HCT116 (cell line): Measurements from ENCODE around the gene KIF3C.

Source experiments
- CTCF ChIP-seq, 3 experiments: fragments of 200-600 bp in 1 of 3; sonication (generic) in 1 of 3; IDR thresholded peaks in 2 of 3; conservative IDR thresholded peaks in 1 of 3; 2 replicates each; pipeline ENCODE4 v1.5.1; 2012 to 2017; ENCODE audit warnings: low read depth in 2 of 3, low read length in 2 of 3, antibody characterized with exemption in 1 of 3, borderline replicate concordance in 1 of 3, control low read depth in 1 of 3, mild to moderate bottlenecking in 1 of 3, mixed read lengths in 1 of 3, mixed run types in 1 of 3, moderate library complexity in 1 of 3; ENCODE audit not compliant: insufficient read depth in 1 of 3
- EZH2 ChIP-seq: fragments of 200-600 bp; sonication (generic); IDR thresholded peaks from 2 replicates; pipeline ENCODE4 v1.6.1; 2017; ENCODE audit warnings: antibody characterized with exemption, mixed run types
- POLR2A ChIP-seq: IDR thresholded peaks from 2 replicates; pipeline ENCODE4 v1.7.0; 2011; ENCODE audit warnings: borderline replicate concordance; ENCODE audit not compliant: insufficient read depth, insufficient read length; ENCODE audit errors: extremely low read depth
- POLR2AphosphoS5 ChIP-seq: IDR thresholded peaks from 2 replicates; pipeline ENCODE4 v1.6.1; 2011; ENCODE audit warnings: mild to moderate bottlenecking, low read depth, low read length, moderate library complexity
- RAD21 ChIP-seq: IDR thresholded peaks from 2 replicates; pipeline ENCODE4 v1.6.1; 2012; ENCODE audit warnings: low read depth, mild to moderate bottlenecking
- SP1 ChIP-seq: IDR thresholded peaks from 2 replicates; pipeline ENCODE4 v1.6.1; 2012; ENCODE audit warnings: low read depth
- YY1 ChIP-seq: IDR thresholded peaks from 2 replicates; pipeline ENCODE4 v1.6.1; 2011; ENCODE audit warnings: low read length, low read depth, moderate library complexity, mild to moderate bottlenecking; ENCODE audit not compliant: insufficient replicate concordance; ENCODE audit errors: extremely low read depth

- TF ChIP-seq CTCF (IDR thresholded peaks at IDR 0.05 in 2 of 3, conservative IDR thresholded peaks at IDR 0.05 in 1 of 3; ENCODE audit: borderline replicate concordance in 1 of 3, insufficient read depth in 1 of 3, low read depth in 2 of 3, low read length in 2 of 3) (no peak), POLR2AphosphoS5 (no peak), POLR2A (no peak), YY1 (no peak), SP1 (no peak), EZH2 (no peak), RAD21 (no peak)
Measured at GRCh38 chr2:25983735-25984134, 1.4 kb upstream of the KIF3C start.
